ENCODE results near the gene OSBPL1A. TPM values are rescaled to one million over a fixed set of nuclear protein-coding genes. Genes with fewer than 3 reads are reported as not detected.

Gene OSBPL1A
- polyA plus RNA-seq, 2 of the 4 experiments (the other 2 are of a cell fraction) = 10.5 to 22.1 TPM

DNA sequence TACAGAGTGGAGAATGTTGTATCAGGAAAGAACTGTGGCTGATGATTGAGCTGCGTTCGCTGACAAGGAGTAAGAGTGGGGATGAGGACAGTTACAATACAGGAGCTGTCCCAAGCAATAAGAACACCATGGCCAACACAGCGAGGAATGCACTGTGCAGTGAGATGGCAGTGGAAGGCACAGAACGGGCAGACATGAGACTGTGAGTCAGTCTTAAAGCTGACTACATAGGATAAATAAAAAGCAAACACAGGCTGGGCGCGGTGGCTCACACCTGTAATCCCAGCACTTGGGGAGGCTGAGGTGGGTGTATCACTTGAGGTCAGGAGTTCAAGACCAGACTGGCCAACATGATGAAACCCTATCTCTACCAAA is 169.0 kb downstream of the OSBPL1A start:
- Histone ChIP-seq H3K27ac (peak overlapping the region in 1 of 2 experiments; percentile 13; a peak in 1 of 6 replicates), H3K9me3 (no peaks in the 10 kb centered on the region), H3K4me3 (no peak overlapping the region), H3K4me1 (peaks cover 36% of the 10 kb centered on the region), H3K4me2 (peak overlapping the region; percentile 34; the same call in 2 of the 3 replicates)
- WGBS (ENCODE audit: missing lambda C conversion rate) = 66% methylated on average over 6 of the region's 6 CpGs
- TF ChIP-seq NR3C1 (IDR thresholded peaks at IDR 0.05) (no peak), CHD4 (IDR thresholded peaks at IDR 0.05; ENCODE audit: borderline replicate concordance) (no peak), TP53 (CRISPR knock-in tag; IDR thresholded peaks at IDR 0.05) (no peak), RFX5 (IDR thresholded peaks at IDR 0.05) (no peak), BHLHE40 (IDR thresholded peaks at IDR 0.05; ENCODE audit: low read depth, low read length) (no peak), HDAC2 (IDR thresholded peaks at IDR 0.05) (no peak), ZFP36 (IDR thresholded peaks at IDR 0.05; ENCODE audit: borderline replicate concordance, partially characterized antibody) (no peak), POLR2AphosphoS2 (conservative IDR thresholded peaks at IDR 0.05; ENCODE audit: low read length) (no peak), HEYL (CRISPR knock-in tag; IDR thresholded peaks at IDR 0.05) (no peak), RAD21 (conservative IDR thresholded peaks at IDR 0.05 in 1 of 2, IDR thresholded peaks at IDR 0.05 in 1 of 2) (no peak), HOXB5 (CRISPR knock-in tag; IDR thresholded peaks at IDR 0.05) (no peak), GATA3 (IDR thresholded peaks at IDR 0.05; ENCODE audit: borderline replicate concordance) (no peak), FOXS1 (CRISPR knock-in tag; IDR thresholded peaks at IDR 0.05) (no peak), EHF (CRISPR knock-in tag; IDR thresholded peaks at IDR 0.05) (no peak)
- TF ChIP-seq, protein P1, sequence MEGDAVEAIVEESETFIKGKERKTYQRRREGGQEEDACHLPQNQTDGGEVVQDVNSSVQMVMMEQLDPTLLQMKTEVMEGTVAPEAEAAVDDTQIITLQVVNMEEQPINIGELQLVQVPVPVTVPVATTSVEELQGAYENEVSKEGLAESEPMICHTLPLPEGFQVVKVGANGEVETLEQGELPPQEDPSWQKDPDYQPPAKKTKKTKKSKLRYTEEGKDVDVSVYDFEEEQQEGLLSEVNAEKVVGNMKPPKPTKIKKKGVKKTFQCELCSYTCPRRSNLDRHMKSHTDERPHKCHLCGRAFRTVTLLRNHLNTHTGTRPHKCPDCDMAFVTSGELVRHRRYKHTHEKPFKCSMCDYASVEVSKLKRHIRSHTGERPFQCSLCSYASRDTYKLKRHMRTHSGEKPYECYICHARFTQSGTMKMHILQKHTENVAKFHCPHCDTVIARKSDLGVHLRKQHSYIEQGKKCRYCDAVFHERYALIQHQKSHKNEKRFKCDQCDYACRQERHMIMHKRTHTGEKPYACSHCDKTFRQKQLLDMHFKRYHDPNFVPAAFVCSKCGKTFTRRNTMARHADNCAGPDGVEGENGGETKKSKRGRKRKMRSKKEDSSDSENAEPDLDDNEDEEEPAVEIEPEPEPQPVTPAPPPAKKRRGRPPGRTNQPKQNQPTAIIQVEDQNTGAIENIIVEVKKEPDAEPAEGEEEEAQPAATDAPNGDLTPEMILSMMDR (IDR thresholded peaks at IDR 0.05) = no peak
- TF ChIP-seq, protein P2, sequence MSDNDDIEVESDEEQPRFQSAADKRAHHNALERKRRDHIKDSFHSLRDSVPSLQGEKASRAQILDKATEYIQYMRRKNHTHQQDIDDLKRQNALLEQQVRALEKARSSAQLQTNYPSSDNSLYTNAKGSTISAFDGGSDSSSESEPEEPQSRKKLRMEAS (IDR thresholded peaks at IDR 0.05) = no peak
- TF ChIP-seq, protein P3, sequence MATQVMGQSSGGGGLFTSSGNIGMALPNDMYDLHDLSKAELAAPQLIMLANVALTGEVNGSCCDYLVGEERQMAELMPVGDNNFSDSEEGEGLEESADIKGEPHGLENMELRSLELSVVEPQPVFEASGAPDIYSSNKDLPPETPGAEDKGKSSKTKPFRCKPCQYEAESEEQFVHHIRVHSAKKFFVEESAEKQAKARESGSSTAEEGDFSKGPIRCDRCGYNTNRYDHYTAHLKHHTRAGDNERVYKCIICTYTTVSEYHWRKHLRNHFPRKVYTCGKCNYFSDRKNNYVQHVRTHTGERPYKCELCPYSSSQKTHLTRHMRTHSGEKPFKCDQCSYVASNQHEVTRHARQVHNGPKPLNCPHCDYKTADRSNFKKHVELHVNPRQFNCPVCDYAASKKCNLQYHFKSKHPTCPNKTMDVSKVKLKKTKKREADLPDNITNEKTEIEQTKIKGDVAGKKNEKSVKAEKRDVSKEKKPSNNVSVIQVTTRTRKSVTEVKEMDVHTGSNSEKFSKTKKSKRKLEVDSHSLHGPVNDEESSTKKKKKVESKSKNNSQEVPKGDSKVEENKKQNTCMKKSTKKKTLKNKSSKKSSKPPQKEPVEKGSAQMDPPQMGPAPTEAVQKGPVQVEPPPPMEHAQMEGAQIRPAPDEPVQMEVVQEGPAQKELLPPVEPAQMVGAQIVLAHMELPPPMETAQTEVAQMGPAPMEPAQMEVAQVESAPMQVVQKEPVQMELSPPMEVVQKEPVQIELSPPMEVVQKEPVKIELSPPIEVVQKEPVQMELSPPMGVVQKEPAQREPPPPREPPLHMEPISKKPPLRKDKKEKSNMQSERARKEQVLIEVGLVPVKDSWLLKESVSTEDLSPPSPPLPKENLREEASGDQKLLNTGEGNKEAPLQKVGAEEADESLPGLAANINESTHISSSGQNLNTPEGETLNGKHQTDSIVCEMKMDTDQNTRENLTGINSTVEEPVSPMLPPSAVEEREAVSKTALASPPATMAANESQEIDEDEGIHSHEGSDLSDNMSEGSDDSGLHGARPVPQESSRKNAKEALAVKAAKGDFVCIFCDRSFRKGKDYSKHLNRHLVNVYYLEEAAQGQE (IDR thresholded peaks at IDR 0.05) = no peak
- ChIA-PET POLR2A (interaction anchor here (1.4 kb wide), 1 partner anchor 90 kb away, joined by 3 read pairs; the partner anchor contains the start of gene CABYR), CTCF (no interaction called here)
- ATAC-seq (peak; percentile 59 to 63; a peak in 5 of 6 replicates), DNase-seq (ENCODE audit: low read depth in 1 of 2, low spot score in 1 of 2) (peak in 1 of 2 experiments; percentile 11), FAIRE-seq (no peak)

DNA sequence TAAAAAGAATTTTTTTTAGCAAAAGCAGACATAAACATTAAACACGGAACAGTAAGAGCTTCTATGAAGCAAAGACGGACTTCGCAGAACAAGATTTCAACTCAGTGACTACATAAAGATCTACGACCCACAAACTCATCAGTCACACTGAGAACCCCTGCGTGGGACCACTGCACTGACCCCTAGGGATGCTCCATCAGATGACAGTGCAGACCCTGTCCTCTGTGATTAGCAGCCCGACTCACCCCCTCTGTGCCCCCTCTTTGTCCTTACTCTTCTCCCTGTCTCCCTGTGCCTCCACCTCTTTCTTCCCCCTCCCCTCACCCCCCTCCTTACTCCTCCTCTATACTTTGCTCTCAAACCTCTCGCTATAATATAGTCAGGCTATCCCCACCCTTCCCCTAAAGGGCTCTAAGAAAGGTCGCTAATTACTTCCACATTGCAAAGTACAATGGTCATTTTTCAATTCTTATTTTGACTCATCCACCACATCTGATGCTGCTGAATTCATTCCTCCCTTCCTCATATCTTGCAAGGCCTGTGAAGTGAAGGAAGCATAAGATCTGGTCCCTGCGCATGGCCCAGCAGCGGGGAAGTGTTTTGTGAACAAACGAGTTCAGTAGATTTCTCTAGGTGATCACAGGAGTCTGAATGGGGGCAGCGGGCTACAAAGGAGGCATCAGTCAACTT is 169.5 kb downstream of the OSBPL1A start:
- Histone ChIP-seq H3K4me2 (peak overlapping the region; percentile 34; the same call in 2 of the 3 replicates), H3K9me3 (no peaks in the 10 kb centered on the region), H3K4me1 (peaks cover 36% of the 10 kb centered on the region), H3K27ac (no peak overlapping the region), H3K4me3 (no peak overlapping the region)
- ATAC-seq (peak; percentile 19 to 27; a peak in 2 of 6 replicates), DNase-seq (ENCODE audit: low read depth in 1 of 2, low spot score in 1 of 2) (peak in 1 of 2 experiments; percentile 4), FAIRE-seq (no peak)
- TF ChIP-seq GATA3 (IDR thresholded peaks at IDR 0.05; ENCODE audit: borderline replicate concordance) (no peak), CEBPB (IDR thresholded peaks at IDR 0.05) (no peak), PHF8 (IDR thresholded peaks at IDR 0.05; ENCODE audit: borderline replicate concordance, low read depth) (no peak), POLR2AphosphoS2 (conservative IDR thresholded peaks at IDR 0.05; ENCODE audit: low read length) (no peak), JUNB (IDR thresholded peaks at IDR 0.05) (no peak), CBX8 (IDR thresholded peaks at IDR 0.05) (no peak), POLR2A (IDR thresholded peaks at IDR 0.05; ENCODE audit: low read length) (no peak), JUN (IDR thresholded peaks at IDR 0.05) (no peak), HDAC2 (IDR thresholded peaks at IDR 0.05) (no peak), ZSCAN20 (CRISPR knock-in tag; IDR thresholded peaks at IDR 0.05) (no peak), ZNF302 (CRISPR knock-in tag; IDR thresholded peaks at IDR 0.05) (no peak)
- TF ChIP-seq, protein P4, sequence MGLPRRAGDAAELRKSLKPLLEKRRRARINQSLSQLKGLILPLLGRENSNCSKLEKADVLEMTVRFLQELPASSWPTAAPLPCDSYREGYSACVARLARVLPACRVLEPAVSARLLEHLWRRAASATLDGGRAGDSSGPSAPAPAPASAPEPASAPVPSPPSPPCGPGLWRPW (IDR thresholded peaks at IDR 0.05) = no peak
- WGBS (ENCODE audit: missing lambda C conversion rate) = 85% methylated on average over 10 of the region's 12 CpGs
- POLR2A ChIA-PET = no interaction called here
- CTCF ChIA-PET = no interaction called here
